NB4 (cell line): ENCODE measurements around the gene SIK2.
"Not testable (repeated sequence)": the region's sequence is repeated elsewhere in the genome, so short reads cannot be mapped to it uniquely, and the experiment has no call there.

ENCODE experiments used
- CTCF ChIP-seq: IDR thresholded peaks from one replicate; pipeline ENCODE4 v1.5.1; 2012; ENCODE audit warnings: low read depth, low read length
- POLR2A ChIP-seq: IDR thresholded peaks from 2 replicates; pipeline ENCODE4 v1.6.1; 2011; ENCODE audit warnings: mild to moderate bottlenecking; ENCODE audit not compliant: insufficient read length; ENCODE audit errors: extremely low read depth

DNA sequence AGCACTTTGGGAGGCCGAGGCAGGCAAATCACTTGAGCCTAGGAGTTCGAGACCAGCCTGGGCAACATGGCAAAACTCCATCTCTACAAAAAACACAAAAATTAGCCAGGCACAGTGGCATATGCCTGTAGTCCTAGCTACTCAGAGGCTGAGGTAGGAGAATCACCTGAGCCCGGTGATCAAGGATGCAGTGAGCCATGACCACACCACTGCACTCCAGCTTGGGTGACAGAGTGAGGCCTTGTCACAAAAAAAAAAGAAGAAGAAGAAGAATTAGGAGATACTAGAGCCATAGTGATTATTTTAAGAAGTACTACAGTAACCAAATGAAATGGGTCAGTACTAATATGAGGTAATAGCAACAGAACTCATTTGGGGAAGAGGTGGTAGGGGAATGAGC is 56.2 kb downstream of the SIK2 start:
- TF ChIP-seq CTCF, POLR2A: not testable (repeated sequence)
